Prostate gland (tissue), 2 donors: ENCODE measurements around the gene FLYWCH1. TPM values are rescaled to one million over a fixed set of nuclear protein-coding genes. Genes with fewer than 3 reads are reported as not detected.

Experiments used
- DNase-seq: peaks from one replicate; pipeline ENCODE4 v3.0.0-alpha.2; 2019; ENCODE audit warnings: low spot score
- H3K27ac ChIP-seq, 2 donors: fragments of 200-600 bp; sonication (generic); 2 replicates each; pipeline ENCODE4 v1.5.1; 2017 to 2019
- H3K27me3 ChIP-seq: fragments of 200-600 bp; sonication (generic); replicated peaks from 2 replicates; pipeline ENCODE4 v1.5.1; 2019; ENCODE audit not compliant: insufficient read depth
- H3K36me3 ChIP-seq, 2 donors: fragments of 200-600 bp; sonication (generic); 1 replicate in 1 of 2; 2 replicates in 1 of 2; pipeline versions ENCODE4 v1.5.1 to v1.8.1; 2017 to 2019
- H3K4me1 ChIP-seq: fragments of 200-600 bp; sonication (generic); replicated peaks from 2 replicates; pipeline ENCODE4 v1.5.1; 2019
- H3K4me3 ChIP-seq, 2 donors: fragments of 200-600 bp; sonication (generic); 2 replicates each; pipeline ENCODE4 v1.5.1; 2017 to 2019
- H3K9me3 ChIP-seq: fragments of 200-600 bp; sonication (generic); 2 replicates; pipeline ENCODE4 v1.5.1; 2017
- CTCF ChIP-seq, 4 experiments: fragments of 200-600 bp in 2 of 4; fragments of 450-650 bp in 2 of 4; sonication (generic) in 2 of 4; IDR thresholded peaks; 1 replicate in 3 of 4; 2 replicates in 1 of 4; pipeline ENCODE4 v1.5.1; 2016 to 2019; ENCODE audit warnings: antibody characterized with exemption in 4 of 4, mild to moderate bottlenecking in 2 of 4, moderate library complexity in 2 of 4
- POLR2A ChIP-seq: fragments of 450-650 bp; IDR thresholded peaks from one replicate; pipeline ENCODE4 v1.6.1; 2016; ENCODE audit warnings: antibody characterized with exemption, mild to moderate bottlenecking
- POLR2AphosphoS5 ChIP-seq: sonication (generic); formaldehyde crosslinking; IDR thresholded peaks from one replicate; pipeline ENCODE4 v1.6.1; 2017; ENCODE audit warnings: antibody characterized with exemption
- WGBS: methylation state at CpG from one replicate; pipeline ENCODE4 v1.1.5; 2018; 5-methylcytosine and 5-hydroxymethylcytosine counted together
- intact Hi-C: fragments of 100-400 bp; cut with DNase I; formaldehyde crosslinking; loops from one replicate; pipeline ENCODE4 v1.14.2; 2022
- total RNA-seq, 2 donors: library from RNA; depleted of rRNA; stranded (reverse); fragments of >200 nt; gene quantifications; one replicate each; pipeline ENCODE4 v1.1.0, GENCODE V29; 2016

FLYWCH1 gene
- total RNA-seq, 2 donors from 2014 or later = 53.0 to 55.6 TPM

GRCh38 chr16:2990891-2991290 lies 79.2 kb downstream of the FLYWCH1 start:
- intact Hi-C loops = no loop called here
- WGBS = 69% methylated on average over 10 of the region's 10 CpGs
- DNase-seq = no peak
- H3K4me3 ChIP-seq = no peak overlapping the region
- H3K27ac ChIP-seq = no peak overlapping the region
- H3K9me3 ChIP-seq = no peaks in the 10 kb centered on the region
- H3K27me3 ChIP-seq = no peaks in the 10 kb centered on the region
- TF ChIP-seq CTCF (IDR thresholded peaks at IDR 0.05) (no peak), POLR2AphosphoS5 (no peak), POLR2A (no peak)
- H3K36me3 ChIP-seq = no peaks in the 10 kb centered on the region
- H3K4me1 ChIP-seq = no peaks in the 10 kb centered on the region

- 83% methylated on average over 12 of the region's 12 CpGs for WGBS
- H3K36me3 ChIP-seq = no peaks in the 10 kb centered on the region
Observed at GRCh38 chr16:2991566-2992261, 80.0 kb downstream of the FLYWCH1 start.

DNA sequence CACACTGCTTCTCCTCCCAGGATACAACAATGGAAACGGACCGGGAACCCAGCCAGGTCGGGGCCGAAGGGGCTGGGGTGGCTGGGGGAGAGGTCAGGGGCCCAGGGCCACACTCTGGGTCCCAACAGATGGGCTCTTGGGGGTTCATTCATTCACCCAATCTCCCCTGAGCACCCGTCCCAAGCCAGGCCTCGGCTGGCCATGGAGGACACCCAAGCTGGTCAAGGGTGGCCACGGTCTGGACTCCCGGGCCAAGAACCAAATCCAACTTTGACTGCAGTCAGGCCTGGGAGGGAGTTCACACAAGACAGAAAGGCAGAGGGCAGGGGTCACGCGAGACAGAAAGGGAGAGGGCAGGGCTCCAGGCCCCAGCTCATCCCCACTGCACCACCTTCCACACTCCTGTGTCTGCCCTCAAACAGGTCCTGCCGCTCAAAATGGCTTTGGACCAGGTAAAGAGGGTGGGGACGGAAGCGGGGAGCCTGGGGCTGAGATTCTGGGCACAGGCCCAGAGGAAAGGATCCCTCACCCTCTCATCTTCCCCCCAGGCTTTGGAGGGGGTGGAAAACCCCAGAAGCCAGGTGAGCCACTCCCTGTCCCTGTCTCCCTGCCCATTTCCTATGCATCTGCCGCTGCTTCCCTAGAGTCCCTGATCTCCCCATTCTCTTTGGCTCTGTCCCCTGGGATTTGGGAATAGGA lies 80.8 kb downstream of the FLYWCH1 start:
- WGBS = 60% methylated on average over 14 of the region's 14 CpGs

More at GRCh38 chr16:2991566-2992261, 80.0 kb downstream of the FLYWCH1 start:
- Histone ChIP-seq H3K4me3 (no peak overlapping the region), H3K9me3 (no peaks in the 10 kb centered on the region), H3K27me3 (no peaks in the 10 kb centered on the region), H3K27ac (no peak overlapping the region), H3K4me1 (no peaks in the 10 kb centered on the region)
- DNase-seq = no peak
- no peak for TF ChIP-seq POLR2A
- TF ChIP-seq POLR2AphosphoS5 = no peak
- no peak for TF ChIP-seq CTCF (IDR thresholded peaks at IDR 0.05)
- intact Hi-C loops = no loop called here

GRCh38 chr16:2996298-2996697 lies 84.6 kb downstream of the FLYWCH1 start:
- intact Hi-C loops = no loop called here
- H3K4me3 ChIP-seq = no peak overlapping the region
- no peak overlapping the region for H3K27ac ChIP-seq
- H3K27me3 ChIP-seq = no peaks in the 10 kb centered on the region
- no peak for TF ChIP-seq POLR2A
- DNase-seq = no peak
- no peaks in the 10 kb centered on the region for H3K4me1 ChIP-seq
- H3K36me3 ChIP-seq = no peaks in the 10 kb centered on the region
- WGBS = 81% methylated on average over 13 of the region's 13 CpGs
- H3K9me3 ChIP-seq = no peaks in the 10 kb centered on the region

More for the DNA sequence above, 80.8 kb downstream of the FLYWCH1 start:
- TF ChIP-seq POLR2A (no peak), POLR2AphosphoS5 (peak; percentile 21), CTCF (IDR thresholded peaks at IDR 0.05) (no peak)
- intact Hi-C loops = no loop called here
- Histone ChIP-seq H3K36me3 (no peaks in the 10 kb centered on the region), H3K27me3 (no peaks in the 10 kb centered on the region), H3K27ac (no peak overlapping the region), H3K9me3 (no peaks in the 10 kb centered on the region), H3K4me3 (no peak overlapping the region), H3K4me1 (no peaks in the 10 kb centered on the region)
- peak; percentile 56 for DNase-seq

DNA sequence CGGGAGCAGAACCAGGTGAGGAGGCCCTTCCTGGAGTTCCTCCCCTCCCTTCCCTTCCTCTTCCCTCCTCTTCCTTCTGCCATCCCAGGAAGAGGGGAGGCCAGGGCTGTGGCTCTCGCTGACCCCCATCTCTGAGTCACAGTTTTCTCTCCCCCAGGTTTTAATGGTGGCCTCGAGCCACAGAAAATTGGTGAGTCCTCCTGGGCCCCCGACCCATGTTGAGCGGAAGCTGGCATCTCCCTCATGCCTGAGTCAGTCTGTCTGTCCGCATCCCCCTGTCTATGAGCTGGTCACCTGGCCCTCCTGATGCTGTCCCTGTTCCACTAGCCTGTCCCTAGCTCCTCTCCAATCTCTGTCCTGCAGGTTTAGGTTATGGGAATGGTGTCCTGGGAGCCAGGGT lies 88.2 kb downstream of the FLYWCH1 start:
- intact Hi-C loops = no loop called here
- H3K27ac ChIP-seq = no peak overlapping the region
- H3K4me3 ChIP-seq = no peak overlapping the region
- H3K4me1 ChIP-seq = no peaks in the 10 kb centered on the region
- no peaks in the 10 kb centered on the region for H3K36me3 ChIP-seq
- no peaks in the 10 kb centered on the region for H3K9me3 ChIP-seq
- no peaks in the 10 kb centered on the region for H3K27me3 ChIP-seq
- DNase-seq = no peak
- WGBS = 86% methylated on average over 6 of the region's 6 CpGs
- TF ChIP-seq CTCF (IDR thresholded peaks at IDR 0.05) = no peak
- no peak for TF ChIP-seq POLR2AphosphoS5
- TF ChIP-seq POLR2A = no peak
